GM10266 (cell line): Measurements from ENCODE around the gene EIPR1.
"Not testable (repeated sequence)": the region's sequence is repeated elsewhere in the genome, so short reads cannot be mapped to it uniquely, and the experiment has no call there.

ENCODE experiments used
- DNase-seq: peaks from one replicate; pipeline ENCODE4 v3.0.0; 2012; ENCODE audit errors: extremely low spot score
- TF ChIP-seq, protein P1 (sequence below): IDR thresholded peaks from 2 replicates; pipeline ENCODE4 v1.5.1; 2012; ENCODE audit warnings: mild to moderate bottlenecking, low read depth; ENCODE audit not compliant: control insufficient read depth, insufficient read depth; ENCODE audit errors: missing control alignments

The EIPR1 gene

DNA sequence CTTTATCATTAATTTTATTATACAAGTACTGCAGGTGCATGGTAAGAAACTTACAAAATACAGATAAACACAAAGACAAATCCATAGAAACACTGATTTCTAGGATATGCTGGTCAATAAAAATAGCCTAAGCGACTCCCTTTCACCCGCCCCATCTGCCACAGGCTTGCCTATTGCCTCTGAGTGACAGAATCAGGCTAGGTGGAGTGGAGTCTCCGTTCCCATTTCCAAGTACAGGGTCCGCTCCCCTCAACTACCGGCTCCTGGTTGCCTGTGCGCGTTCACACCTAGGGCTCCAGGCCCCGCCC lies 1.7 kb upstream of the EIPR1 start:
- TF ChIP-seq, protein P1, sequence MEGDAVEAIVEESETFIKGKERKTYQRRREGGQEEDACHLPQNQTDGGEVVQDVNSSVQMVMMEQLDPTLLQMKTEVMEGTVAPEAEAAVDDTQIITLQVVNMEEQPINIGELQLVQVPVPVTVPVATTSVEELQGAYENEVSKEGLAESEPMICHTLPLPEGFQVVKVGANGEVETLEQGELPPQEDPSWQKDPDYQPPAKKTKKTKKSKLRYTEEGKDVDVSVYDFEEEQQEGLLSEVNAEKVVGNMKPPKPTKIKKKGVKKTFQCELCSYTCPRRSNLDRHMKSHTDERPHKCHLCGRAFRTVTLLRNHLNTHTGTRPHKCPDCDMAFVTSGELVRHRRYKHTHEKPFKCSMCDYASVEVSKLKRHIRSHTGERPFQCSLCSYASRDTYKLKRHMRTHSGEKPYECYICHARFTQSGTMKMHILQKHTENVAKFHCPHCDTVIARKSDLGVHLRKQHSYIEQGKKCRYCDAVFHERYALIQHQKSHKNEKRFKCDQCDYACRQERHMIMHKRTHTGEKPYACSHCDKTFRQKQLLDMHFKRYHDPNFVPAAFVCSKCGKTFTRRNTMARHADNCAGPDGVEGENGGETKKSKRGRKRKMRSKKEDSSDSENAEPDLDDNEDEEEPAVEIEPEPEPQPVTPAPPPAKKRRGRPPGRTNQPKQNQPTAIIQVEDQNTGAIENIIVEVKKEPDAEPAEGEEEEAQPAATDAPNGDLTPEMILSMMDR, result no peak
- DNase-seq, result no peak

DNA sequence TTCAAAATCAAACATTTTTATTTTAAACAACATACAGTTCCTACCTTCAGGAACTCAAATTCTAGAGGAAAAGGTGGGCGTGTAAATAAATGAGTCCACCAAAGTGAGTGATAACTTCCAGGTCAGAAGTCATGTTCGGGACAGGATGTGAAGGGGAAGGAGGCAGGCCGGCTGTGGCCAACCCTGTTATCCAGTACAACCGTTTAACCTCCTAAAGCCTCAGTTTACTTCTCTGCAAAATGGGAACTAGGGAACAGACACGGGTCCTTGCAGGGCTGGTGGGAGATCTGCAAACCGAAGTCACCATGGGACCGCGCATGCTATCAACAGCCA lies 373 bp downstream of the EIPR1 start:
- DNase-seq, result peak; percentile 74
- TF ChIP-seq, protein P1, result no peak

DNA sequence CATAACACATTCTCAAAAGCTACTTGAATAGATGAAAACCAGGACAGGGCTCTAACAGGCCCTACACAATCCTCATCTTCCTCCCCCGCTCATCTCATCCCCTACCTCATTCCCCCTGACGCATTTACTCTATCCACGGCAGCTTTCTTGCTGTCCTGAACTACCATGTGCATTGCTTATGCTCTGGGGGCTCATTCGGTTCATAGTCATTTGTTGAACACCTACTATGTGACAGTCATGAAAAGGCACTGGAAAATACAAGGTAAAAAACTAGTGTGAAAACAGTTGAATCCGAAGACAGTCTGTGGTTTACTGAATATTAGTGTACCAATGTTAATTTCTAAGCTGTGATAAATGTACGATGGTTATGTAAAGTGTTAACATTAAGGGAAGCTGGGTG lies 797 bp downstream of the EIPR1 start:
- TF ChIP-seq, protein P1, result no peak
- DNase-seq, result no peak

DNA sequence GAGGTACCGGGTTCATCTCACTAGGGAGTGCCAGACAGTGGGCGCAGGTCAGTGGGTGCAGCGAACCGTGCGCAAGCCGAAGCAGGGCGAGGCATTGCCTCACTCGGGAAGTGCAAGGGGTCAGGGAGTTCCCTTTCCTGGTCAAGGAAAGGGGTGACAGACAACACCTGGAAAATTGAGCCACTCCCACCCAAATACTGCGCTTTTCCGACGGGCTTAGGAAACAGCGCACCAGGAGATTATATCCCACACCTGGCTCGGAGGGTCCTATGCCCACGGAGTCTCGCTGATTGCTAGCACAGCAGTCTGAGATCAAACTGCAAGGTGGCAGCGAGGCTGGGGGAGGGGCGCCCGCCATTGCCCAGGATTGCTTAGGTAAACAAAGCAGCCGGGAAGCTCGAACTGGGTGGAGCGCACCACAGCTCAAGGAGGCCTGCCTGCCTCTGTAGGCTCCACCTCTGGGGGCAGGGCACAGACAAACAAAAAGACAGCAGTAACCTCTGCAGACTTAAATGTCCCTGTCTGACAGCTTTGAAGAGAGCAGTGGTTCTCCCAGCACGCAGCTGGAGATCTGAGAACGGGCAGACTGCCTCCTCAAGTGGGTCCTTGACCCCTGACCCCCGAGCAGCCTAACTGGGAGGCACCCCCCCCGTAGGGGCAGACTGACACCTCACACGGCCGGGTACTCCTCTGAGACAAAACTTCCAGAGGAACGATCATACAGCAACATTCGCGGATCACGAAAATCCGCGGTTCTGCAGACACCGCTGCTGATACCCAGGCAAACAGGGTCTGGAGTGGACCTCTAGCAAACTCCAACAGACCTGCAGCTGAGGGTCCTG lies 8.1 kb downstream of the EIPR1 start:
- not testable (repeated sequence) for DNase-seq

DNA sequence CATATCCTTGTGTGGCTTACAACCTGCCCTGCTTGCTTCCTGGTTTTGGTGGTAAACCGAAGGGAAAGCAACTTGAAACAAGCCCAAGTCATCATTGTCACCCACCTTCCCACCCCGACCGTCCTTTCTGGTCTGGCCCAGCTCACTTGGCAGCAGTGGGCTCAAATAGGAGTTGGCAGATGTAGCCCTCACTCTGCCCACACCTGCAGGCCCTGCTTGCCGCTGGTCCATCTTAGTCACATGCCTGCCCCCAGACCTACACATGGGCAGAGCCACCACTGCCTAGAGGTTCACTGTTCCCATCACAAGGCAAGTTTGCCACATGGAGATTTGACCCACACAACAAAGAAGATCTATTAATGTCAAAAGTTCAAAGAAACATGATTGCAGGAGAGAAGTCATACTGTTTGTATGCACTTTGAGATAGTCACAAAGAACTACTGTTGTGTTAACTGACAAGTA lies 9.3 kb downstream of the EIPR1 start:
- TF ChIP-seq, protein P1, result no peak
- no peak for DNase-seq

DNA sequence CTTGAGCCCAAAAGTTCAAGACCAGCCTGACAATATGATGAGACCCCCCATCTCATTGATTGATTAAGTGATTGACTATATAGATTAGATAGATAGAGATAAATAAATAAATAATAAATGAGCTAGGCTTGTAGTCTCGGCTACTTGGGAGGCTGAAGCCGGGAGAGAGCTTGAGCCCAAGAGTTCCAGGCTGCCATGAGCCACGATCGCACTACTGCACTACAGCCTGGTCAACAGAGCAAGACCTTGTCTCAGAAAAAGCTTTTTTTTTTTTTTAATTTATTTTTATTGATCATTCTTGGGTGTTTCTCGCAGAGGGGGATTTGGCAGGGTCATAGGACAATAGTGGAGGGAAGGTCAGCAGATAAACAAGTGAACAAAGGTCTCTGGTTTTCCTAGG lies 12.4 kb downstream of the EIPR1 start:
- TF ChIP-seq, protein P1, result no peak

DNA sequence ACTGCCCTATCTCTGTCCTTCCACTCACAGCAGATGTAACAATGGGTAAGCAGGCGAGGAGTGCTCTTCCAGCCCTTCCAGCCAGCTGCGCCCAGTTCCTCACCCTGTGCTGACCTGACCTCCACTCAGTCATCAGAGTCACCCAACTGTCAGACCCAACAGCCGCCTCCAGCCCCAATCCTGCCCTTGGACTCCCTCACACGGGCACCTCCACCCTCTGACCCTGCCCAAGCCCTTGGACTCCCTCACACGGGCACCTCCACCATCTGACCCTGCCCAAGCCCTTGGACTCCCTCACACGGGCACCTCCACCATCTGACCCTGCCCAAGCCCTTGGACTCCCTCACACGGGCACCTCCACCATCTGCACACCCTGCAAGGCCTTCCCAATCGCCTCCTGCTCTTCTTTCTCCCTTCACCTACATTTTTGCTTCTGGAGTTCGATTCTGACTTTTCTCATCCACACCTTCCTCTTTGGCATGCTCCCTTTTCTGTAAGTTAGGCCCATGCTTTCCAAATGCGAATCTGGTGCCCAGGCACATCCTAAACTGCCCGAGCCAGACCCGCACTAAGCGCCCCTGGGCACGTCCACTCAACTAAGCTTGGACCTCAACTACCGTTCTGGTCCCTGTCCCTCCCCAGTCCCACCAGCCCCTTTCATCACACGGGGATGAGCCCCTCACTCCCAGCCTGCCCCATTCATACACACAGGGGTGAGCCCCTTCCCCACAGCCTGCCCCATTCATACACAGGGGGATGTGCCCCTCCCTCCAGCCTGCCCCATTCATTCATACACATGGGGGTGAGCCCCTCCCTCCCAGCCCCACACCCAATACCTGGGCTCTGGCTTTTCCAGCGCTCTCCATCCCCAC lies 15.9 kb downstream of the EIPR1 start:
- TF ChIP-seq, protein P1, result no peak
- DNase-seq, result no peak

More for the DNA sequence above, 12.4 kb downstream of the EIPR1 start:
- no peak for DNase-seq

DNA sequence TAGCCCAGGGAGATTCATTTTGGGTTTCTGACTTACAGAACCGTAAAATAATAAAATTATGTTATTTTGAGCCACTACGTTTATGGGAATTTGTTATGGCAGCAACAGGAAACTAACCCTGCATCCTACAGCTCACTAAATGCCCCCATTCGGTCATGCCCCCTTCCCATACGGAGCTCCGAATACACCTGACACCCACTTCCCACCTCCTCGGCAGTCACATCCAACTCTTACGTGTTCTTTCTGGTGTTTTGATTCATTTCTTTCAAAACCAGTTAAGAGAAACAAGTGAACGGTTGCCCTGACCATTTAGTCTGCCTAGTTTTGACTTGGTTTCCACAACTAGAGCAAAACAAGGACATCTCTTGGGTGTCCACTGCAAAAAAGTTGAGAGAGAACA lies 19.7 kb downstream of the EIPR1 start:
- DNase-seq, result no peak
- TF ChIP-seq, protein P1, result no peak

DNA sequence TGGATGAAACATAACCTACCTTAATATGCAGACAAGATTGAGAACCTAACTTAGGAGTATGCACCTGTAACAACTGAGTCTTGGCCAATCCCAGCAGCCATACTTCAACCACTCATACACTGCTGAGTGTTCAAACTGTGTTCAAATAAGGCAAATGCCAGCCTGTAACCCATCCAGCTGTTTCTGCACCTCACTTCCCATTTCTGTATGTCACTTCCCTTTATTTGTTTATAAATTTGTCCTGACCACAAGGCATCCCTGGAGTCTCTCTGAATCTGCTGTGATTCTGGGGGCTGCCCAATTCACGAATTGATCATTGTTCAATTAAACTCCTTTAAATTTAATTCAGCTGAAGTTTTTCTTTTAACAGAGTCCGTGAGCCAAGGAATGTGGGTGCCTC lies 20.2 kb downstream of the EIPR1 start:
- DNase-seq, result not testable (repeated sequence)
